ENCODE data around the gene EPB41L1.

The EPB41L1 gene

GRCh38 chr20:36148439-36148838 lies 6.1 kb upstream of the EPB41L1 start:
- H3K4me1 ChIP-seq (ENCODE audit: control extremely low read depth in 1 of 4, control insufficient read depth in 4 of 4, insufficient read depth in 4 of 4, low read length in 3 of 4), result peaks cover 0 to 5% (median 0%) of the 10 kb centered on the region in 4 experiments
- H3K9me3 ChIP-seq (ENCODE audit: control extremely low read depth in 1 of 5, control insufficient read depth in 4 of 5, insufficient read depth in 2 of 5, low read depth in 1 of 5, low read length in 4 of 5), result no peaks in the 10 kb centered on the region
- H3K27ac ChIP-seq (ENCODE audit: insufficient read depth in 1 of 2, low read depth in 1 of 2, low read length in 2 of 2, poor library complexity in 1 of 2, severe bottlenecking in 2 of 2), result no peak overlapping the region
- 90% methylated on average over 2 of the region's 2 CpGs for WGBS (ENCODE audit: insufficient coverage)
- no peaks in the 10 kb centered on the region for H3K36me3 ChIP-seq (ENCODE audit: control insufficient read depth in 4 of 4, insufficient read depth in 4 of 4, low read length in 3 of 4)
- ChIA-PET POLR2A (no interaction called here), CTCF (interaction anchor here (0.5 to 2.9 kb wide), 6 partner anchors 9 to 292 kb away, joined by 3 to 12 read pairs (median 4); no protein-coding TSS in a partner anchor)
- H3K27me3 ChIP-seq (replicated peaks in 2 of 5; ENCODE audit: control insufficient read depth in 4 of 5, insufficient read depth in 5 of 5, low read length in 4 of 5), result peaks cover 0 to 12% (median 0%) of the 10 kb centered on the region in 5 experiments
- no peak overlapping the region for H3K4me3 ChIP-seq (ENCODE audit: control insufficient read depth in 1 of 7, extremely low read depth in 1 of 7, insufficient read depth in 4 of 7, low read depth in 2 of 7, low read length in 6 of 7)
- DNase-seq, result no peak

DNA sequence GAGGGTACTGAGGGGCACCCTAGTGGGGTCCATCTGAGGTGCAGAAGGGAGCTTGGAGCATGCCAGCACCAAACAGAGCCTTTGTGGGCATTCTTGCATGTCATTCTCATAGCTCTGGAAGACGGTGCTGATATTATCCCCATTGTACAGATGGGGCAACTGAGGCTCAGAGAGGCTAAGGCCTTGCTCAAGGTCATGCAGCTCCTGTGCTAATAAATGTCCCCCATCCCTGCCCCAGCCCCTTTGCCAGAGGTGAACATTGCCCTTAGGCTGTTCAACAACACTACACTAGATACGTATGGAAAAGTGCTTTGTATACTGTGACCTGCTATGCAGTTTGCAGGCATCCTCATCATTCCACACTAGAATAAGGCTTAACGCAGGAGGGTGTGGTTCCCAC lies 5.5 kb upstream of the EPB41L1 start:
- Histone ChIP-seq H3K27me3 (replicated peaks in 2 of 5; ENCODE audit: control insufficient read depth in 4 of 5, insufficient read depth in 5 of 5, low read length in 4 of 5) (peaks cover 0 to 14% (median 0%) of the 10 kb centered on the region in 5 experiments), H3K9me3 (ENCODE audit: control extremely low read depth in 1 of 5, control insufficient read depth in 4 of 5, insufficient read depth in 2 of 5, low read depth in 1 of 5, low read length in 4 of 5) (no peaks in the 10 kb centered on the region), H3K4me3 (ENCODE audit: control insufficient read depth in 1 of 7, extremely low read depth in 1 of 7, insufficient read depth in 4 of 7, low read depth in 2 of 7, low read length in 6 of 7) (no peak overlapping the region), H3K4me1 (ENCODE audit: control extremely low read depth in 1 of 4, control insufficient read depth in 4 of 4, insufficient read depth in 4 of 4, low read length in 3 of 4) (peaks cover 0 to 7% (median 2%) of the 10 kb centered on the region in 4 experiments), H3K36me3 (ENCODE audit: control insufficient read depth in 4 of 4, insufficient read depth in 4 of 4, low read length in 3 of 4) (no peaks in the 10 kb centered on the region), H3K27ac (ENCODE audit: insufficient read depth in 1 of 2, low read depth in 1 of 2, low read length in 2 of 2, poor library complexity in 1 of 2, severe bottlenecking in 2 of 2) (no peak overlapping the region)
- CTCF ChIA-PET, result interaction anchor here (1.0 to 2.9 kb wide), 6 partner anchors 9 to 292 kb away, joined by 3 to 12 read pairs (median 4); no protein-coding TSS in a partner anchor
- POLR2A ChIA-PET, result no interaction called here
- 80% methylated on average over 2 of the region's 3 CpGs for WGBS (ENCODE audit: insufficient coverage)
- DNase-seq, result no peak

- DNase-seq, result peak in 2 of 3 donors; percentile 45 to 58
- POLR2A ChIA-PET, result no interaction called here
- no peak overlapping the region for H3K27ac ChIP-seq (ENCODE audit: insufficient read depth in 1 of 2, low read depth in 1 of 2, low read length in 2 of 2, poor library complexity in 1 of 2, severe bottlenecking in 2 of 2)
- no peak overlapping the region for H3K4me3 ChIP-seq (ENCODE audit: control insufficient read depth in 1 of 7, extremely low read depth in 1 of 7, insufficient read depth in 4 of 7, low read depth in 2 of 7, low read length in 6 of 7)
- 62% methylated on average over 3 of the region's 3 CpGs for WGBS (ENCODE audit: insufficient coverage)
- H3K36me3 ChIP-seq (ENCODE audit: control insufficient read depth in 4 of 4, insufficient read depth in 4 of 4, low read length in 3 of 4), result no peaks in the 10 kb centered on the region
- H3K4me1 ChIP-seq (ENCODE audit: control extremely low read depth in 1 of 4, control insufficient read depth in 4 of 4, insufficient read depth in 4 of 4, low read length in 3 of 4), result peaks cover 0 to 10% (median 5%) of the 10 kb centered on the region in 4 experiments
- peaks cover 0 to 14% (median 2%) of the 10 kb centered on the region in 5 experiments for H3K27me3 ChIP-seq (replicated peaks in 2 of 5; ENCODE audit: control insufficient read depth in 4 of 5, insufficient read depth in 5 of 5, low read length in 4 of 5)
- no peaks in the 10 kb centered on the region for H3K9me3 ChIP-seq (ENCODE audit: control extremely low read depth in 1 of 5, control insufficient read depth in 4 of 5, insufficient read depth in 2 of 5, low read depth in 1 of 5, low read length in 4 of 5)
- CTCF ChIA-PET, result interaction anchor here (1.0 to 2.9 kb wide), 5 partner anchors 9 to 291 kb away, joined by 3 to 12 read pairs (median 3); no protein-coding TSS in a partner anchor
These were observed 5.1 kb upstream of the EPB41L1 start for GRCh38 chr20:36149469-36149868.

- DNase-seq, result no peak
- Histone ChIP-seq H3K36me3 (ENCODE audit: control insufficient read depth in 4 of 4, insufficient read depth in 4 of 4, low read length in 3 of 4) (no peaks in the 10 kb centered on the region), H3K9me3 (ENCODE audit: control extremely low read depth in 1 of 5, control insufficient read depth in 4 of 5, insufficient read depth in 2 of 5, low read depth in 1 of 5, low read length in 4 of 5) (no peaks in the 10 kb centered on the region), H3K4me1 (ENCODE audit: control extremely low read depth in 1 of 4, control insufficient read depth in 4 of 4, insufficient read depth in 4 of 4, low read length in 3 of 4) (peaks cover 0 to 19% (median 11%) of the 10 kb centered on the region in 4 experiments), H3K4me3 (ENCODE audit: control insufficient read depth in 1 of 7, extremely low read depth in 1 of 7, insufficient read depth in 4 of 7, low read depth in 2 of 7, low read length in 6 of 7) (no peak overlapping the region), H3K27ac (ENCODE audit: insufficient read depth in 1 of 2, low read depth in 1 of 2, low read length in 2 of 2, poor library complexity in 1 of 2, severe bottlenecking in 2 of 2) (no peak overlapping the region), H3K27me3 (replicated peaks in 2 of 5; ENCODE audit: control insufficient read depth in 4 of 5, insufficient read depth in 5 of 5, low read length in 4 of 5) (peaks cover 0 to 19% (median 5%) of the 10 kb centered on the region in 5 experiments)
- CTCF ChIA-PET, result interaction anchor here (2.9 kb wide), 1 partner anchor 8 kb away, joined by 12 read pairs; no protein-coding TSS in a partner anchor
- POLR2A ChIA-PET, result no interaction called here
- 96% methylated on average over 3 of the region's 3 CpGs for WGBS (ENCODE audit: insufficient coverage)
These were observed 4.1 kb upstream of the EPB41L1 start for GRCh38 chr20:36150489-36150846.

GRCh38 chr20:36150847-36151539 lies 3.5 kb upstream of the EPB41L1 start:
- Histone ChIP-seq H3K4me1 (ENCODE audit: control extremely low read depth in 1 of 4, control insufficient read depth in 4 of 4, insufficient read depth in 4 of 4, low read length in 3 of 4) (peaks cover 0 to 19% (median 11%) of the 10 kb centered on the region in 4 experiments), H3K27ac (ENCODE audit: insufficient read depth in 1 of 2, low read depth in 1 of 2, low read length in 2 of 2, poor library complexity in 1 of 2, severe bottlenecking in 2 of 2) (no peak overlapping the region), H3K4me3 (ENCODE audit: control insufficient read depth in 1 of 7, extremely low read depth in 1 of 7, insufficient read depth in 4 of 7, low read depth in 2 of 7, low read length in 6 of 7) (no peak overlapping the region), H3K27me3 (replicated peaks in 2 of 5; ENCODE audit: control insufficient read depth in 4 of 5, insufficient read depth in 5 of 5, low read length in 4 of 5) (peaks cover 0 to 16% (median 7%) of the 10 kb centered on the region in 5 experiments), H3K9me3 (ENCODE audit: control extremely low read depth in 1 of 5, control insufficient read depth in 4 of 5, insufficient read depth in 2 of 5, low read depth in 1 of 5, low read length in 4 of 5) (no peaks in the 10 kb centered on the region), H3K36me3 (ENCODE audit: control insufficient read depth in 4 of 4, insufficient read depth in 4 of 4, low read length in 3 of 4) (no peaks in the 10 kb centered on the region)
- 92% methylated on average over 2 of the region's 4 CpGs for WGBS (ENCODE audit: insufficient coverage)
- no peak for DNase-seq
- CTCF ChIA-PET, result no interaction called here
- POLR2A ChIA-PET, result no interaction called here

- Histone ChIP-seq H3K9me3 (ENCODE audit: control extremely low read depth in 1 of 5, control insufficient read depth in 4 of 5, insufficient read depth in 2 of 5, low read depth in 1 of 5, low read length in 4 of 5) (no peaks in the 10 kb centered on the region), H3K27ac (ENCODE audit: insufficient read depth in 1 of 2, low read depth in 1 of 2, low read length in 2 of 2, poor library complexity in 1 of 2, severe bottlenecking in 2 of 2) (no peak overlapping the region), H3K27me3 (replicated peaks in 2 of 5; ENCODE audit: control insufficient read depth in 4 of 5, insufficient read depth in 5 of 5, low read length in 4 of 5) (peaks cover 0 to 20% (median 7%) of the 10 kb centered on the region in 5 experiments), H3K4me3 (ENCODE audit: control insufficient read depth in 1 of 7, extremely low read depth in 1 of 7, insufficient read depth in 4 of 7, low read depth in 2 of 7, low read length in 6 of 7) (no peak overlapping the region), H3K4me1 (ENCODE audit: control extremely low read depth in 1 of 4, control insufficient read depth in 4 of 4, insufficient read depth in 4 of 4, low read length in 3 of 4) (peaks cover 0 to 20% (median 13%) of the 10 kb centered on the region in 4 experiments), H3K36me3 (ENCODE audit: control insufficient read depth in 4 of 4, insufficient read depth in 4 of 4, low read length in 3 of 4) (no peaks in the 10 kb centered on the region)
- CTCF ChIA-PET, result interaction anchor here (1.3 kb wide), 1 partner anchor 15 kb away, joined by 5 read pairs; no protein-coding TSS in a partner anchor
- no peak for DNase-seq
- POLR2A ChIA-PET, result no interaction called here
- 83% methylated on average over 3 of the region's 4 CpGs for WGBS (ENCODE audit: insufficient coverage)
These were observed 2.3 kb upstream of the EPB41L1 start for GRCh38 chr20:36152261-36152660.

- POLR2A ChIA-PET, result no interaction called here
- Histone ChIP-seq H3K4me3 (ENCODE audit: control insufficient read depth in 1 of 7, extremely low read depth in 1 of 7, insufficient read depth in 4 of 7, low read depth in 2 of 7, low read length in 6 of 7) (no peak overlapping the region), H3K27me3 (replicated peaks in 2 of 5; ENCODE audit: control insufficient read depth in 4 of 5, insufficient read depth in 5 of 5, low read length in 4 of 5) (peaks cover 0 to 20% (median 7%) of the 10 kb centered on the region in 5 experiments), H3K36me3 (ENCODE audit: control insufficient read depth in 4 of 4, insufficient read depth in 4 of 4, low read length in 3 of 4) (no peaks in the 10 kb centered on the region), H3K27ac (ENCODE audit: insufficient read depth in 1 of 2, low read depth in 1 of 2, low read length in 2 of 2, poor library complexity in 1 of 2, severe bottlenecking in 2 of 2) (no peak overlapping the region), H3K9me3 (ENCODE audit: control extremely low read depth in 1 of 5, control insufficient read depth in 4 of 5, insufficient read depth in 2 of 5, low read depth in 1 of 5, low read length in 4 of 5) (no peaks in the 10 kb centered on the region), H3K4me1 (ENCODE audit: control extremely low read depth in 1 of 4, control insufficient read depth in 4 of 4, insufficient read depth in 4 of 4, low read length in 3 of 4) (peaks cover 0 to 20% (median 13%) of the 10 kb centered on the region in 4 experiments)
- no peak for DNase-seq
- 96% methylated on average over 4 of the region's 4 CpGs for WGBS (ENCODE audit: insufficient coverage)
- CTCF ChIA-PET, result no interaction called here
These were observed 1.3 kb upstream of the EPB41L1 start for GRCh38 chr20:36153204-36153603.

Data from common myeloid progenitor, CD34-positive (primary cell).